HG03342 (cell line): ENCODE data around the gene CSF2.

Source experiments
- ATAC-seq: cut with Tn5 transposase; IDR thresholded peaks from one replicate; pipeline ENCODE4 v1.9.1; 2021; ENCODE audit warnings: mild to moderate bottlenecking, moderate library complexity; ENCODE audit not compliant: unreplicated experiment

The CSF2 gene

DNA sequence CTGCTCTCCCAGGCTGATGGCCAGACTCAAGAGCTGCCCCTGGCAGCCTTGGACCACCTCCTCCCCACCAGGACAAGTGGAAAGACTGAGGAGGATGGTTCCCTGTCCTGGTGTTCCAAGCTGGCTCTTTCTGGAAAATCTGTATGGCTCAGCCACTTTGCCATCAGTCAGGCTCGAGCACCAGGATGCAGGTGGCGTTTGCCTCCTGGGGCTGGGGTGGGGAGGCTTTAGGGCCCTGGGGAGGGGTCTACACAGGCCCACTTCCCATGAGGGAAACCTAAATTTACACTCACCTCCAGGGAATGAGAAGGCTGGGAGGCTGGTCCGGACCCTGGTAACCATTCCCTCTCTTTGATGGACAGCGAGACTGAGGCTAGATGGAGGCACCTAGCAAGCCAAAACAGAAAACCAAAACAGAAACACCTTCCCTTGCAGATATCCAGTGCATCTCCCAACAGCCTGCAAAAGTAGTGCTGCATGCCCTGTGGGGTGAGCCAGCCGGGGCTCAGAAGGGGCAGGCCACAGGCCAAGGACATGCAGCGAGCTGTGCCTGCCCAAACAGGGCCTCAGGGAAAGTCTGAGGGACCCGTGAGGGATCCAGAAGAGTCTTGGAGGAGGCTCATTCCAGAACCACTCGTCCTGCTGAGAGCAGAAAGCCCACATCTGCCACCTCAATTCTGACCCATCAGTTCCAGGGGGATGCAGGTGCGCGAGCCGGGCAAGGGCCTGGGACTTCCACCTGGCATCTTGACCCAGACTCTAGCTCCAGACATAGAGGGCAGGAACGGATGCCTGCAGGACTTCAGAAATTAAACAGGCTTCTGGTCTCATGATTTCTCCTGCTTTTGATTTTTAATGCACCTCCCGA is 5.4 kb upstream of the CSF2 start:
- ATAC-seq, result no peak

DNA sequence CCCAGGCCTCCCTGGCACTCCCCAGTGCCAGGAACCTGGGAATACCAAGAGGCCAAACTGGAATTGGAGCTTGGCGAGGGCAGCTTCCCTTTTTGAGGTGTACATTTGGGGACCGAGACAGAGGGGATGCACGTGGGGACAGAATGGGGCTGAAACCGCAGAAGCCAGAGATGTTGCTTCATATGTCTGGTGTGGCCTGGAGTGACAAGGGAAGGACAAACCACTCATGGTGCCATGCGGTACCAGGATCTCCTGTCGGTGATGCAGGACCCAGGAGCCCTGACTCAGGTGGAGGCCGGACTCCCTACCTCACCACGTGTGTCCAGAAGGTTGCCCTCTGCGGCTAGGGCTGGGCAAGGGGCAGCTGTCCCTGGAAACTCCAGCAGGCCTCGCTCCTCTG is 4.0 kb upstream of the CSF2 start:
- no peak for ATAC-seq

DNA sequence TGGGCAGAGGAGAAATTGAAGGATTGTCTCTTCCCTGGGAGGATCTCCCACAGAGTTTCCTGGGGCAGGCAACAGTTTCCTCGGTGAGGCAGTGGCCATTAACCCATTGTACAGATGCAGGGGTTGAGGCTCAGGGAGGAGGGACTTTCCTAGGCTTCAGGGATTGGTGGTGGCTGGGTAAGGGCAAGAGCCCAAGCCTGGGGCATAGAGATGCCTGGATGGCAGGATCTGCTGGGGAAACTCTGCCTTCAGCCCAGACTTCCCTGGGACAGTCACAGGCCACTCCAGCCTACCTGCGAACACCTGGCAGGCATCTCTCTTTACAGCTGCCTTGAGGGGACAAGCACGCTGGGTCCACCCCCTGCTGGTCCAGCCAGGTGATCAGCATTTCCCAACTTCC is 3.6 kb upstream of the CSF2 start:
- no peak for ATAC-seq

DNA sequence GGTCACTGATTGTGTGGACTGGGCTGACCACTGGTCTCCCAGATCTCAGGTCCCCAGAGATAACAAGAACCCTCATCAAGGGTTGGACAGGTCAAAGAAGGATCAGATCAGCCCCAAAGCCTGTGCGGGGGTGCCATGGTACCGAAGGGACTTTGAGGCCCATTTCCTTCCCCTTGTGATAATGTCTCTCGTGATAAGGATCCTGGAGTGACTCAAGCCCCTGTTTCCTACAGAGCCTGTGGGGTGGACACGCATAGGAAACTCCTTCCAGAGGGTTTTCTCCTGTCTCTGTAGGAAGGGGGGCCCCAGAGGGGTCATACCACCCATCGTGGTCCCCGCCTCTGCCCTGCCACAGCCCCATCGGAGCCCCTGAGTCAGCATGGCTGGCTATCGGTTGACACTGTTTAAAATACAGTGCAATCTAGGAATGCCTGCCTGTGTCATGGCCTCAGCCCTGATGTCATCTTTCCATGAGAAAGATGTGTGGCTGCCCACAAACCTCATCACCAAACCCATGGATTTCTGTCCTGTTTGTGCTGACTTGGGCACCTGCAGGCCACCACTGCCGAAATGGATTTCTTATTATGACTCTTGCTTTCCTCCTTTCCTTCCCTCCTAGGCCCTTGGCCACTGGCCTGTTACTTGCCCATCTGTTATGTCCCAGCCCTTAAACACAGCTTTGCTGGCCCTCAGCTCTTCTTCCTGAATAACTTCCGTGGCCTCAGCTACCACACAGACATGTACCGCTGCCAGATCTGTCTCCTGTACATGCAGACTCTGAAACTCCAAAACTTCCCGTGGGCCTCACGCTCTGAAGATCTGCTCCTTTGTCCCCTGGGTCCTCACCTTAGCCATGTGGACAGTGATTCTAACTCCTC is 2.9 kb upstream of the CSF2 start:
- ATAC-seq, result no peak

DNA sequence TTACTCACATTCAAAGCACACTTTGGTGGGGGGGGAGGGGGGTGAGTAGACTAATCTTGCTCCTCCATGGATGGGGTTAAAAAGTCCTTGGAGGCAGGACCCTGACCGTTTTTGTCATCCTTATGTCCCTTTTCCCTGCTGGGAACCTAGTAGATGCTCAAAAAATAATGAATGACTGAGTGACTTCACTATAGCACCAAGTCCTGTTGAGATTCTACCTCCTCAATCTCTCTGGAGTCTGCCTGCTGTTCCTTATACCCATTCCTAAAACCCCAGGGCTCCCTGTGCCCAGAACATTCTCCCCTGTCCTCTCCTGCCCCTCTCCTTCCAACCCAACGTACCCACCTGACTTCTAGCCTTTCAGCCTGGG is 2.3 kb upstream of the CSF2 start:
- no peak for ATAC-seq

DNA sequence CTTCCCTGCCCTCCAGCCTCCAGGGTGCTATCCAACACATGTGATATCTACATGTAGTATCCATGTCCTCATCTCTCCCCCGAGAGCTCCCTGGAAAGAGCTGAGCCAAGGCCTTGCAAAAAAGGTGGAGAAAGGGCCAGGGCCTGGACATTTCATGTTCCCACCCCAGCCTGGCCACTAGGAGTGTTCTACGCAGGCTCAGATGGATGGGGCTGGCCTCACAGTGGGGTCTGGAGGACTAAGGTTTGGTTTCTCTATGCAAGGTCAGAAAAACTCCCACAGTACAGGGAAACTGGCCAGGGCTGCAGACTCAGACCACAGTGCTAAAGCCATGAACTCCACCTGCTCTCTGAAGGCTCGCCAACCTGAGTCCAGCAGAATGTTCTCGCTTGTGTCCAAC is 1.5 kb upstream of the CSF2 start:
- no peak for ATAC-seq

DNA sequence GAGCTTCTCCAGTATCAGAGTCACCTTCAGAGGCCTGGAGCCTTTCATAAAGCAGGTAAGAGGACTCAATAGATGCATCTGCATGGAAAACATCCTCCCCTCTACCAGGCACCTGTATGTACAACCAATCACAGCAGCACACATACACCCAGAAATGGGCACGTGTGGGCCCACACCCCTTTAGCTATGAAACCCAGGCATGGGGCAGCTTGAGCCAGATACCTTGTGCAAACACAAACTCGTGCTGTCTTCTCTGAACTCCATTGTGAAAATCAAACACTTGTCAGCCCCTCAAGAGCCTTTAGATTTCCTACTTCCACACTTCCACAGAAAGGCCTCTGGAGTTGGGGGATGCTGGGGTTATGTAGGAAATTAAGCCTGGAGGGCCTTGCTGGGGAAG is 1.1 kb upstream of the CSF2 start:
- ATAC-seq, result no peak

DNA sequence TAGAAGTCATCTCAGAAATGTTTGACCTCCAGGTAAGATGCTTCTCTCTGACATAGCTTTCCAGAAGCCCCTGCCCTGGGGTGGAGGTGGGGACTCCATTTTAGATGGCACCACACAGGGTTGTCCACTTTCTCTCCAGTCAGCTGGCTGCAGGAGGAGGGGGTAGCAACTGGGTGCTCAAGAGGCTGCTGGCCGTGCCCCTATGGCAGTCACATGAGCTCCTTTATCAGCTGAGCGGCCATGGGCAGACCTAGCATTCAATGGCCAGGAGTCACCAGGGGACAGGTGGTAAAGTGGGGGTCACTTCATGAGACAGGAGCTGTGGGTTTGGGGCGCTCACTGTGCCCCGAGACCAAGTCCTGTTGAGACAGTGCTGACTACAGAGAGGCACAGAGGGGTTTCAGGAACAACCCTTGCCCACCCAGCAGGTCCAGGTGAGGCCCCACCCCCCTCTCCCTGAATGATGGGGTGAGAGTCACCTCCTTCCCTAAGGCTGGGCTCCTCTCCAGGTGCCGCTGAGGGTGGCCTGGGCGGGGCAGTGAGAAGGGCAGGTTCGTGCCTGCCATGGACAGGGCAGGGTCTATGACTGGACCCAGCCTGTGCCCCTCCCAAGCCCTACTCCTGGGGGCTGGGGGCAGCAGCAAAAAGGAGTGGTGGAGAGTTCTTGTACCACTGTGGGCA is 642 bp downstream of the CSF2 start:
- no peak for ATAC-seq

DNA sequence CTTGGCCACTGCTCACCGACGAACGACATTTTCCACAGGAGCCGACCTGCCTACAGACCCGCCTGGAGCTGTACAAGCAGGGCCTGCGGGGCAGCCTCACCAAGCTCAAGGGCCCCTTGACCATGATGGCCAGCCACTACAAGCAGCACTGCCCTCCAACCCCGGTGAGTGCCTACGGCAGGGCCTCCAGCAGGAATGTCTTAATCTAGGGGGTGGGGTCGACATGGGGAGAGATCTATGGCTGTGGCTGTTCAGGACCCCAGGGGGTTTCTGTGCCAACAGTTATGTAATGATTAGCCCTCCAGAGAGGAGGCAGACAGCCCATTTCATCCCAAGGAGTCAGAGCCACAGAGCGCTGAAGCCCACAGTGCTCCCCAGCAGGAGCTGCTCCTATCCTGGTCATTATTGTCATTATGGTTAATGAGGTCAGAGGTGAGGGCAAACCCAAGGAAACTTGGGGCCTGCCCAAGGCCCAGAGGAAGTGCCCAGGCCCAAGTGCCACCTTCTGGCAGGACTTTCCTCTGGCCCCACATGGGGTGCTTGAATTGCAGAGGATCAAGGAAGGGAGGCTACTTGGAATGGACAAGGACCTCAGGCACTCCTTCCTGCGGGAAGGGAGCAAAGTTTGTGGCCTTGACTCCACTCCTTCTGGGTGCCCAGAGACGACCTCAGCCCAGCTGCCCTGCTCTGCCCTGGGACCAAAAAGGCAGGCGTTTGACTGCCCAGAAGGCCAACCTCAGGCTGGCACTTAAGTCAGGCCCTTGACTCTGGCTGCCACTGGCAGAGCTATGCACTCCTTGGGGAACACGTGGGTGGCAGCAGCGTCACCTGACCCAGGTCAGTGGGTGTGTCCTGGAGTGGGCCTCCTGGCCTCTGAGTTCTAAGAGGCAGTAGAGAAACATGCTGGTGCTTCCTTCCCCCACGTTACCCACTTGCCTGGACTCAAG is 1.5 kb downstream of the CSF2 start:
- no peak for ATAC-seq

DNA sequence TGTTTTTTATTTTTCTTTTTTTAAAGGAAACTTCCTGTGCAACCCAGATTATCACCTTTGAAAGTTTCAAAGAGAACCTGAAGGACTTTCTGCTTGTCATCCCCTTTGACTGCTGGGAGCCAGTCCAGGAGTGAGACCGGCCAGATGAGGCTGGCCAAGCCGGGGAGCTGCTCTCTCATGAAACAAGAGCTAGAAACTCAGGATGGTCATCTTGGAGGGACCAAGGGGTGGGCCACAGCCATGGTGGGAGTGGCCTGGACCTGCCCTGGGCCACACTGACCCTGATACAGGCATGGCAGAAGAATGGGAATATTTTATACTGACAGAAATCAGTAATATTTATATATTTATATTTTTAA is 2.1 kb downstream of the CSF2 start:
- no peak for ATAC-seq

DNA sequence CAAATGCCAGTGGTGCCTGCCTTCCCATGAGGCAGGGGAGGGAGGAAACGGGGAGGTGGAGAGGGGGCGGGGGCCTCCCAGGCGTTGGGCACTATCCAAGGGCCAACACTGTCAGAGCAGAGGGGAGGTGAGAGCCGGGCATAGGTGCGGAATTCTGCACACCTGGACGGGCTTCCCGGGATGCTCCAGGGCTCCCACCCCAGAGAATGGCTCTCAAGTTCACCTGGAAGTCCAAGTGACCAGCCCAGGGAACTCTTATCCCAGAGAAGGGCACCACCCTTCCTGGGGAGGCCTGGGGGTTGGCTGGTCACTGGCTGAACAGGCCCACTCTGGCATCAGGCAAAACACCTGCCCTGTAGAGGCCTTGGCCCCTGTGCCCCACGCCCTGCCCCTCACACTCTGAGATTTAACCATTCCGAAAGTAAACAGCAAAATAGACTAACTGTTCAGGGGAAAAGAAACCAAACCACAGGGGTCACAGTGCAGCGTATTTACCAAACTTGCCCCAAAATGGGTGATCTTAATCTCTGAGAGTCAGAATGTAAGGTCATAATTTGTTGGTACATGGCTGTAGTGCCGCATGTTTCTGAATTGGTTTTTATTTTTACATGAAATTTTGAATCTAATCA is 2.7 kb downstream of the CSF2 start:
- no peak for ATAC-seq

DNA sequence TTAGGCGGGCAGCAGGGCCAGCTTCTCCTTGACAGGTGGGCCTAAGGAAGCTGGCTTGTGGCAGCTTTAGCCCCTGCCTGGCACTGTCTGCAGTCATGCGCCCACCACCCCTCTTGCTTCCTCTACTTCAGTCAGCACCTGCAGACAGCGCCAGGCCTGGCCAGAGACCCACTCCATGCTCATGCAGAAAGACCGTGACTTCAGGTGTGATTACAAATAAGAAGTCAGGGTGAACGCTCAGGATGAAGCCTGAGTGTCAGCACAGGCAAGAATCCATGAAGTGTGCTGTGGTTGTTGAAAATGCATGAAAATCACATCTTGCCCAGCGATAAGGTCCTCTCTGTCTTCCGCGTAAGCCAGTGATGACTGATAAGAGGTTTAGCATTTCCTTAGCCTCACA is 3.4 kb downstream of the CSF2 start:
- ATAC-seq, result no peak

DNA sequence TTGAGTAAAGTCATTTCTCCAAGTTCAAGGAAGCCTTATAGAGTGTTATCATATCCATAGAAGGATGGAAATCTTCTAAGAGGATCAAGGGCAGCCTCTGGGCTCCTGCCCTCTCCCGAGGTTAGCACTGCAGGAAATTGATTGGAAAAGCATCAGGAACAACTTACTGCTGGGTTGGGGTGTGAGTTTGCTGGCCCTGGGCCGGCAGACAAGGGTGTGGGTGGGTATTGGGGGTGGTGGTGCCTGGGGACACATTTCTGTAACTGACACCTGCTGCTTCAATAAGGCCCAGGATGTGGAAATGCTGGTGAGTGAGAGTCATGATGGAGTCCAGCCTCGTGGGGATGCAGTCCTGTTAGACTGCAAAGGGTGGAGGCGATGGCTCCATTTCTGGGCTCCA is 5.5 kb downstream of the CSF2 start:
- no peak for ATAC-seq

DNA sequence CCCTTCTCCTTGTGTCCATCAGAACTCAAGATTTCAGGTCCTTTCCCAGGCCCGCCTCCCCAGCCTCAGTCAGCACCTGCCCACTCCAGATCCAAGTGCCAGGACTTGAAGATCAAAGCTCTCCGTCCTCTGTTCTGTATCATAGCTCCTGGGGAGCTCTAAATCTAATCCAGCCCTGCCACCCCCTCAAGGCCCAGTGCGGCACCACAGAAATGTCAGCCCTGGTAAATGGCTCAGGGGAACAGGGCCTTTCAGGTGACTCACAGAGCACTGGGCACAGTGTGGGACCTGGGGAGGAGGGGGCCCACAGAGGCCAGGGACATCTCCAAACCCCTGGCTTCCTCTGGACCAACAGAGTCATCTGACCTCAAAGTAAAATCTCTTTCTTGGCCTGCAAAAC is 6.0 kb downstream of the CSF2 start:
- ATAC-seq, result no peak

DNA sequence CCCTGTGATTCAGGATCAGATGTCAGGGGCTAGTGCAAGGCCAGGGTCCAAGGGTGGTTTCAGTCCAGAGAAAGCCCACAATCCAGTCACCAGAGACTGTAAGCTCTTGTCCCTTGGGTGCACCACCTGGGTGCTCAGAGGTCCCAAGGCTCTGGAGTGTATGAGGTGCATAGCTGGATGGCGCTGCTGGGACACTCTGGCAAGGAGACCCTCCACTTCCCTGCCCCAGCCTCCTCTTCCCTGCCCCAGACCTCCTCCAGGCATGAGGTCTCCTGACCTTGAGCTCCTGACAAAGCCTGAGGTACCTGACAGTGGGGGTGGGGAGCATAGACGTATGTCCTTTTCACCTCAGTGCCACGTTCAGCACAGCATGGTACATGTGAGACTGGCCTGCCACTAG is 7.0 kb downstream of the CSF2 start:
- ATAC-seq, result no peak

DNA sequence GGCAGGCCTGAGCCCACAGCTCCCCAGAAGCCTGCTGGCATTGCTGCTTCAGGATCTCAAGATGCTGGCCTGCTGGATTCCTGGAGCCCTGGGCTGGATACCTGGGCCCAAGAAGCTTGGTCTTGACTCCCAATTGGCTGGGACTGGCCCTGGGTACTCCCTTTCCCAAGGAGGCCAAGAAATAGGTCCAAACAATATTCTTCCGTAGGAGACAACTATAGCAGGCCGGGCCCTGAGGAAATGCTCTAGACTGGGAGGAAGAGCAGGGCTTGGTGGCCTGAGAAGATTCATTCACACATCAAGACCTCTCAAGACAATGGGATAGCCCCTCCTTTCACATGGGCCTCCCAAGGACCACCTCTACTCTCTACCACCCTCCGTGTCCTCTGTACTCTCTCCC is 7.9 kb downstream of the CSF2 start:
- ATAC-seq, result no peak

DNA sequence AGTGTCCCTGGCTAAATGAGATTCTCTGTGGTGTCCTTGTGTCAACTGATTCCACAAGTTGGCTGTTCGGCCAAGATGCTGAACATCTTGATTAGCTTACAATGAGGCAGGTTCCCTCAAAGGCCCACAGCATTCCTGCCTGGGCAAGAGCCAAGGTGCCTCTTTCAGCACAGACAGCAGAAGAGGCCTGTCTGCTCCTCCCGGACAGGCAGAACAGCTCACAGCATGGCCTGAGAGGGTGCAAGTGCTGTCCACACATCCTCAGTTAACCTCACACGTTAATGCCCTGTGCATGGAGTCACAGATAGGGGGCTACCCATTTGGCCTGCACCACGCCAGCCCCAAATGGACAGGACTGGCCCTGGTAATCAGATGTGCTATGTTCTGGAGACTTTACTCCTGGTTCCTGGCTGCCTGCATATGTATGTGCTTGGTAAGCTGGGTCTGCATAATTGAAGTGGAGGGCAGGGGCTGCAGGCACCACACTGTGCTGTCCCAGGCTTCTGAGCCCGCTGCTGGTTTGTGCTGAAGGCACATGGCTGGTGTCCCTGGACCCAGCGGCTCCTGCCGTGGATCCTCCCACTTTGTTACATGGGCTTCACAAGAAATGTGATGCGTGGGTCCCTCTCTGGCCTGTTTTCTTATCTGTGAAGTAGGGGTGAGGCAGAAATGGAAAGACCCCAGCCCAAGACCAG is 8.9 kb downstream of the CSF2 start:
- ATAC-seq, result no peak

DNA sequence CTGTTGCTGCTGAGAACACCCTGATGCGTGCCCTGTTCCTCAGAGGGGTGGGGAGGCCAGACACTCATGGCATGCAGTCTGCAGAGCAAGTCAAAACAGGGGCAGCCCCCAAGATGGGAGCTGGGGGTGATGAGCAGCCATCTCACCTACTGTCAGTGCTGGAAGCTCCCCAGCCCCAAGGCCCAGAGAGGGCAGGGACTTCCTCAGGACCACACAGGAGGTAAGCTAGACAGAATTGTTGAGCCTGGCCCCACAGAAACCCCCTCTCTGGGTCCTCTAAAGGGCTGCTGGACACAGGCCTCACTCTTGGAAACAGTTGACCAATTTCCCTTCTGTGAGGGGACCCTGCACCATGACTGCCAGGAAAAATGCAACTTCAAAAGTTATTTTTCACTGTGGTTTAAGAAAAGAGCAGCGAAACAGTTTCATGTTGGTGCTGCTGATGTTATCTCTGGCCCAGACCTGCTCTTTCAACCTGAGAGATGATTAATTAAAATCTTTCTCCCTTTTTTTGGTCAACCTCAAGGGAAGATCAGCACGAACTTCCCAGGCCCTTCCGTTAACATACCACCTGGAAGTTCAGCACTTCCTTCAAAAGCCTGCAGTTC is 9.6 kb downstream of the CSF2 start:
- ATAC-seq, result no peak

DNA sequence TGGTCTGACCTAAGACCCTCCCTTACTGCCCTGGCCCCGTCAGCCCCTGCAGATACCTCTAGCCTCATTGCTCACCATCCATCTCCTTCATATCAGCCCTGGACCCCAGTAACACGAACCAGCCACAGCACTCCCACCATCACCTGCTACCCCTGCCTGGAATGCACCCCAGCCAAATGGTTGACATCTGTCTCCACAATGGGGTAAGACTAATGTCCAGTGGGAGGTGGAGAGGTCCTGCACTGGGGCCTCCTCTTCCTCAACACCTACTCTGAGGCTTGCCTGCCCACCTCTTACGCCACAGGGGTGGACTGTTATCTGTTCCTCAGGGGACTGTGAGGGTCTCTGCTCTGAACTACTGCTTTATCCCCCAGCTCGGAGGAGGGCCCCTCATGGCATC is 12.1 kb downstream of the CSF2 start:
- no peak for ATAC-seq
